ENCODE measurements around the gene PPDPF. TPM values are rescaled to one million over a fixed set of nuclear protein-coding genes. Genes with fewer than 3 reads are reported as not detected.
A peak's percentile ranks its signal among the peaks of the same experiment; 100 is the strongest.

The PPDPF gene
- total RNA-seq, 1 donor from 2014 or later, result 307 TPM

- intact Hi-C loops (cut with micrococcal nuclease), result no loop called here
- DNase-seq, result no peak
- peak; percentile 0 for ATAC-seq
Observed at GRCh38 chr20:63486300-63486855, 34.2 kb upstream of the PPDPF start.

GRCh38 chr20:63487116-63487764 lies 33.3 kb upstream of the PPDPF start:
- ATAC-seq, result no peak
- intact Hi-C loops (cut with micrococcal nuclease), result no loop called here
- no peak for DNase-seq

GRCh38 chr20:63487781-63488241 lies 32.8 kb upstream of the PPDPF start:
- intact Hi-C loops (cut with micrococcal nuclease), result no loop called here
- no peak for ATAC-seq
- no peak for DNase-seq

- DNase-seq (no peak), ATAC-seq (no peak)
- intact Hi-C loops (cut with micrococcal nuclease), result no loop called here
Observed at GRCh38 chr20:63488315-63489251, 32.0 kb upstream of the PPDPF start.

GRCh38 chr20:63490416-63490815 lies 30.1 kb upstream of the PPDPF start:
- intact Hi-C loops (cut with micrococcal nuclease), result no loop called here
- ATAC-seq, result peak; percentile 5
- DNase-seq, result no peak

GRCh38 chr20:63491078-63491477 lies 29.5 kb upstream of the PPDPF start:
- ATAC-seq (no peak), DNase-seq (no peak)
- intact Hi-C loops (cut with micrococcal nuclease), result no loop called here

GRCh38 chr20:63491635-63492230 lies 28.8 kb upstream of the PPDPF start:
- ATAC-seq (no peak), DNase-seq (no peak)
- intact Hi-C loops (cut with micrococcal nuclease), result no loop called here

GRCh38 chr20:63492518-63492917 lies 28.0 kb upstream of the PPDPF start:
- no peak for DNase-seq
- intact Hi-C loops (cut with micrococcal nuclease), result no loop called here
- ATAC-seq, result no peak

- DNase-seq (no peak), ATAC-seq (no peak)
- intact Hi-C loops (cut with micrococcal nuclease), result no loop called here
Observed at GRCh38 chr20:63492982-63493381, 27.6 kb upstream of the PPDPF start.

GRCh38 chr20:63493563-63494020 lies 27.0 kb upstream of the PPDPF start:
- intact Hi-C loops (cut with micrococcal nuclease), result no loop called here
- DNase-seq, result no peak

GRCh38 chr20:63494084-63494419 lies 26.5 kb upstream of the PPDPF start:
- intact Hi-C loops (cut with micrococcal nuclease), result no loop called here
- no peak for DNase-seq
- ATAC-seq, result no peak

More at GRCh38 chr20:63493563-63494020, 27.0 kb upstream of the PPDPF start:
- no peak for ATAC-seq

- DNase-seq, result no peak
- intact Hi-C loops (cut with micrococcal nuclease), result no loop called here
- no peak for ATAC-seq
Observed at GRCh38 chr20:63494420-63495166, 26.0 kb upstream of the PPDPF start.

- intact Hi-C loops (cut with micrococcal nuclease), result no loop called here
- no peak for DNase-seq
- no peak for ATAC-seq
Observed at GRCh38 chr20:63495167-63495720, 25.3 kb upstream of the PPDPF start.

- peak; percentile 82 for DNase-seq
- ATAC-seq, result peak; percentile 34
- intact Hi-C loops (cut with micrococcal nuclease), result no loop called here
Observed at GRCh38 chr20:63495741-63496595, 24.6 kb upstream of the PPDPF start.

GRCh38 chr20:63496596-63497120 lies 23.9 kb upstream of the PPDPF start:
- intact Hi-C loops (cut with micrococcal nuclease), result no loop called here
- ATAC-seq (no peak), DNase-seq (no peak)

GRCh38 chr20:63497138-63497945 lies 23.2 kb upstream of the PPDPF start:
- ATAC-seq (peak; percentile 61), DNase-seq (peak; percentile 76)
- intact Hi-C loops (cut with micrococcal nuclease), result no loop called here

All from left ventricle myocardium superior (tissue), 1 donor.